Head of caudate nucleus (tissue), 42 donors: ENCODE measurements around the gene SQSTM1.
"Not testable (repeated sequence)": the region's sequence is repeated elsewhere in the genome, so short reads cannot be mapped to it uniquely, and the experiment has no call there.

Experiments
- DNase-seq, 42 donors: peaks; one replicate each; pipeline versions ENCODE4 v3.0.0 to v3.0.0-alpha.2; 2020 to 2021; ENCODE audit warnings: mixed read lengths in 7 of 42
- intact Hi-C: fragments of 100-400 bp; cut with DNase I; formaldehyde crosslinking; loops from one replicate; pipeline ENCODE4 v1.15.0; 2022

Gene SQSTM1

GRCh38 chr5:179866241-179867078 lies 45.8 kb downstream of the SQSTM1 start:
- DNase-seq = peak in 17 of 42 donors; percentile 13 to 75 (median 47)
- intact Hi-C loops = no loop called here

DNA sequence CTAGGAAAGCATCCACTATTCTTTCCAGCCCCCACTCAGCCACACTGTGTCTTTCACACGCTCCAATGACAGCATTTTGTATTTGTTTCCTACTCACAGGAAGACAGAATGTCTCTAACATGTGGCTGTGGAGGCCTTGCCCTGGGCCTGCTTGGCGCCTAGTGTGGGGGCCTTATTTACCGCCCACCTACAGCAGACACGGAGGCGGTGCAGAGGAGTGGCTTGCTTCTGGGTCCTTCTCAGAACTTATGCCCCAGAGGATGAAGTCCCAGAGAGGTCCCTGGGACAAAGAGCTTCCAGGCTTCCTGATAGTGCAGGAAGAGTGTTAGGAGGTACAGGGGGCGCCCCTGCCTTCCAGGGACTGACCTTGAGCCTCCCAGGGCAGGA lies 46.4 kb downstream of the SQSTM1 start:
- intact Hi-C loops = no loop called here
- no peak for DNase-seq

- intact Hi-C loops = no loop called here
- no peak for DNase-seq
Observed at GRCh38 chr5:179867476-179867875, 46.8 kb downstream of the SQSTM1 start.

- intact Hi-C loops = no loop called here
- no peak for DNase-seq
Observed at GRCh38 chr5:179868541-179868940, 47.8 kb downstream of the SQSTM1 start.

- intact Hi-C loops = no loop called here
- DNase-seq = peak in 1 of 42 donors; percentile 4
Observed at GRCh38 chr5:179869101-179869500, 48.4 kb downstream of the SQSTM1 start.

DNA sequence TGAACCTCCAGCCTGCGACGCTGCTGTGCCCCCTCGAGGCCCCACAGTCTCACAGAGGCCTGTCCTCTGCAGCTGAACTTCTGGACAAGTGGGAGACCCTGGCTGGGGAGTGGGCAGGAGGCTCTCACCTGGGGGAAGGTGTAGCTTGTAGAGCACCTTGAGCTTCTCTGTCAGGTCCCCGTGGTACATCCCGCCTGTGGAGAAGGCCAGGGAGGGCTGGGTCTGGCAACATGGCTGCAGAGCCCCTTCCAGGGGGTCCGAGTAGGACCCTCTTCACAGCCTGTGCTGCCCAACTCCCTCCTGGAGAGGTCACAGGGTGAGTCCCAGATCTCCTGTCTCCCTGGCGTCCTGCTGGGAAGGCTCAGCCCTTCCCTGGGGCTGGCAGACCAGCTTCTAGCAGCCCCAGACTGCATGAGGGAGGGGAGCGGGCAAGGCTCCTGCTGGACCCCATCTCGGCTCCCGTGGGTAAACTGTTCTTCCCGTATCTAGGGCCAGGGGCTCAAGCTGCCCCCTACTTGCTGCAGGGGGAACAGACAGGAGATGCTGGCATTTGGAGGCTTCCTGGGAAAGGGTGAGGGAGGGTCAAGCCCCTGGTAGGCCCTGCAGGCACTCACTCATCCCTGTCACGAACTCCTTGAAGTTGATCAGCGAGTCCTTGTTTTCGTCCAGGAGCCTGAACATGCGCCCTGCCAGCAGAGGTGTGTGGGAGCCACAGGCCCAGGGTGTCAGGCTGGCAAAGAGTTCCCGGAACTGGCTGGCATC lies 49.1 kb downstream of the SQSTM1 start:
- peak in 1 of 42 donors; percentile 3 for DNase-seq
- intact Hi-C loops = no loop called here

DNA sequence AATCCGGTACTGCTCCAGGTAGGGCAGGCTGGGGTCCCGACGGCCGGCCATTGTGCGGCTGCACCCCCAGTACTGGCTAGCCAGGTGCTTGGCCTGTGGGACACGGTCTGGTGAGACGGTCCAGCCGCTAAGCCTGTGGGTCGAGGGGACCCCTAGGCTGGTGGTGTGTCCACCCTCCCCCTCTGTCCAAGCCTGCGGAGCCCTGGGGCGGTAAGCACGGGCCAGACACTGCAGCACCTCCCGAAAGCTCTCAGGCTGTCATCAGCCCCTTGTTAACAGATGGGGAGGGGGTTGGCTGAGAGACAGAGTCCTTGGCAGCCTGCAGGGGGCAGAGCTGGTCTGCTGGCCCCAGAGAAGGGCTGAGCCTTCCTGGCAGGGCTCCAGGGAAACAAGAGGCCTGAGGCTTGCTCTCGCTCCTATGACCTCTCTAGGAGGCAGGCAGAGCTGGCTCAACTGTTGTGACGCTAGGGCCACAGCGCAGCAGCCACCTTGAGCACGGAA lies 49.7 kb downstream of the SQSTM1 start:
- intact Hi-C loops = no loop called here
- peak in 28 of 42 donors; percentile 19 to 81 (median 53) for DNase-seq

DNA sequence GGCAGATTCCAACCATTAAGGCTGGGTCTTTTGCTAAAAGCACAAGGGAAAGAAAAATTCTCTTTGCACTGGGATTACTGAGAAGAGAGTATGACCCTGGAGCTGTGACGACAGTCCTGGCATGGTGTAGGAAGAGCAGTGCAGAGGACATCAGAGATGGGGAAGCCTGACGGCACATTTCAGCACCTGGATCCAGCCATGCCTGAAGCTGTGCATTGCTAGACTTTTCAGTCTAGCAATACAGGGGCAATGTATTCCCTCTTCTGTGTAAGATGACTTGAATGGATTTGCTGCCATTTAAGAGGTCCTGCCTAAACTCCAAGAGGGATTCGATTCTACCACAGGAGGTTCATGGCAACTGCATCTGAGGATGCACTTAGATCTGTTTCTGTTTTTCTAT lies 50.2 kb downstream of the SQSTM1 start:
- DNase-seq = no peak
- intact Hi-C loops = no loop called here

DNA sequence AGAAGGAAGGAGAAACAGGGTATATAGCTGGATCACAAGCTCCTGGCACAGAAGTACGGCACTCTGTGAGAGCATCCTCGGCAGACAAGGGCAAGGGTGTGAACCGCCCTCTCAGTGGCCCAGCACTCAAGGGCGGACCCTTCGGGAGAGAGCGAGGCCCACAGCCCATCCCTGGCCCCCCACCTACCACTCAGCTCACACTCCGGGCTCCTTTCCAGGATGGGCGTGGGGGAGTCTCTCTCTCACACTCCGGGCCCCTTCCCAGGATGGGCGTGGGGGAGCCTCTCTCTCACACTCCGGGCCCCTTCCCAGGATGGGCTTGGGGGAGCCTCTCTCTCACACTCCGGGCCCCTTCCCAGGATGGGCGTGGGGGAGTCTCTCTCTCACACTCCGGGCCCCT lies 50.8 kb downstream of the SQSTM1 start:
- intact Hi-C loops, DNase-seq: not testable (repeated sequence)

GRCh38 chr5:179872055-179872827 lies 51.5 kb downstream of the SQSTM1 start:
- DNase-seq = peak in 6 of 42 donors; percentile 25 to 51 (median 30)
- intact Hi-C loops = no loop called here

- no peak for DNase-seq
Observed at GRCh38 chr5:179872828-179873575, 52.3 kb downstream of the SQSTM1 start.

GRCh38 chr5:179873588-179874110 lies 52.9 kb downstream of the SQSTM1 start:
- intact Hi-C loops = no loop called here
- no peak for DNase-seq

More at GRCh38 chr5:179872828-179873575, 52.3 kb downstream of the SQSTM1 start:
- intact Hi-C loops = no loop called here

DNA sequence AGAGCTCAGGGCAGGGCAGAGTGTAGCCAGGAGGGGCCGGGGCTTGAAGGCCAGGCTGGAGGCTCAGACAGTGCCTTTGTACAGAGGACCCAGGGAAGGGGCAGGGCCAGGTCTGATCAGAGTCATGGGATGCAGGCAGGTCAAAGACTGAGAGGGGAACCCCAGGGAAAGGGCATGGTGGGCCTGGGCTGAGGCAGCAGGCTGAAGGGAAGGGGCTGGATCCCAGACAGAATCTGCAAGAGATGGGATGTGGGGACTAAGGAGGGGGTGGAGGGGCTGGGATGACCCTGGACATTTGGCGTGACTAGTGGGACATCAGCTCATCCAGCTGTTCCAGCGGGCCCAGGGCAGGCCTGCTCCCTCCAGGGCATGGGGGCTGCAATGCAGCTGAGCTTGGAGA lies 53.4 kb downstream of the SQSTM1 start:
- intact Hi-C loops = no loop called here
- no peak for DNase-seq

DNA sequence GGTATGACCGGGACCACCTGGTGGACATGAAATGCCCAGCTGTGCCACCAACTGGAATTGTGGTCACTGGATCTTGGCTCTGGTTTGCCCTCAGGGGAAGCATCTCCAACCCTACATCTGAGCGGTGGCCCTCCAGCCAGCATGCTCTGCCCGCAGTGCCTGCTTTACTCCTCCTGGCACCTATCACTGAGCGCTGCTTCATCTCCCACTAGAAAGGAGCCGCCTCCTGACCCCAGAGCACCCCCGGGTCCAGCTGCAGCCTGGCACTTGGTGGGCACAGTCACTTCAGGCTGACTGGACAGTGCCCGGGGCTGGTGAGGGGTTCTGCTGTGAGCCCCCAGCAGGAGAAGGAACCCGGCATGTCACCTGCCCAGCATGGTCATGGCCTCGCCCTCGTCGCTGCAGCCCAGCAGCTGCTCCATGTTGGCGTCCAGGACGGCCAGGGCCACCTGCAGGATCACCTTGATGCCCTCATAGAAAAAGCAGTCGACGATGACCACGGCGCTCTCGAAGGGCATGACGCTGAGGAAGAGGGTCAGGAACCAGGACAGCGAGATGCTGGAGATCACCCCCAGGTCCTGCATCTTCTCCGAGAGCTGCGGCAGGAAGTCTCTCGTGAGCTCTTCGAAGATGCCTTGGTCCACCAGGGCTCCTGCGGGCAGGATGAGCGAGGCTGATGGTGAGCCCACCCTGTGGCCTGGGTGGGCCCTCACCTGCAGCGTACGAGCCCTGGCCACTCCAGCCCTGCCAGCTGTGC lies 54.0 kb downstream of the SQSTM1 start:
- intact Hi-C loops = no loop called here
- no peak for DNase-seq

- intact Hi-C loops = no loop called here
- DNase-seq = no peak
Observed at GRCh38 chr5:179875741-179876609, 55.3 kb downstream of the SQSTM1 start.

GRCh38 chr5:179876610-179876952 lies 55.9 kb downstream of the SQSTM1 start:
- DNase-seq = no peak
- intact Hi-C loops = no loop called here
